KMS-11 (cell line): ENCODE data around the gene EMP1.

Source experiments
- H2AFZ ChIP-seq: fragments of 200-600 bp; sonication (generic); 2 replicates; pipeline ENCODE4 v1.6.1; 2016; ENCODE audit warnings: antibody characterized with exemption, mixed run types, low read depth
- H3K27ac ChIP-seq: fragments of 200-600 bp; sonication (generic); 2 replicates; pipeline ENCODE4 v1.6.1; 2016; ENCODE audit warnings: mild to moderate bottlenecking, mixed run types
- H3K27me3 ChIP-seq: fragments of 200-600 bp; sonication (generic); 2 replicates; pipeline ENCODE4 v1.6.1; 2017; ENCODE audit warnings: mild to moderate bottlenecking, low read depth, mixed run types, moderate library complexity; ENCODE audit not compliant: insufficient read depth
- H3K36me3 ChIP-seq: fragments of 200-600 bp; sonication (generic); 2 replicates; pipeline ENCODE4 v1.6.1; 2017; ENCODE audit warnings: mild to moderate bottlenecking, mixed run types; ENCODE audit not compliant: insufficient read depth
- H3K4me1 ChIP-seq: fragments of 200-600 bp; sonication (generic); 2 replicates; pipeline ENCODE4 v1.6.1; 2016; ENCODE audit warnings: mild to moderate bottlenecking, low read depth, mixed run types; ENCODE audit not compliant: poor library complexity, severe bottlenecking
- H3K4me2 ChIP-seq: fragments of 200-600 bp; sonication (generic); 2 replicates; pipeline ENCODE4 v1.7.0; 2016; ENCODE audit warnings: mild to moderate bottlenecking, mixed run types
- H3K4me3 ChIP-seq: fragments of 200-600 bp; sonication (generic); IDR thresholded peaks from 2 replicates; pipeline ENCODE4 v1.6.1; 2017; ENCODE audit warnings: low read depth, low read length, mixed read lengths; ENCODE audit not compliant: insufficient read depth
- H3K79me2 ChIP-seq: fragments of 200-600 bp; sonication (generic); 2 replicates; pipeline ENCODE4 v1.6.1; 2016; ENCODE audit warnings: low read depth, mixed run types; ENCODE audit not compliant: insufficient read depth
- H3K9ac ChIP-seq: fragments of 200-600 bp; sonication (generic); 2 replicates; pipeline ENCODE4 v1.6.1; 2016; ENCODE audit warnings: mild to moderate bottlenecking, mixed run types
- H4K20me1 ChIP-seq: fragments of 200-600 bp; sonication (generic); 2 replicates; pipeline ENCODE4 v1.6.1; 2016; ENCODE audit warnings: mild to moderate bottlenecking, mixed run types; ENCODE audit not compliant: insufficient read depth
- CTCF ChIP-seq: fragments of 200-600 bp; sonication (generic); conservative IDR thresholded peaks from 2 replicates; pipeline ENCODE4 v1.6.1; 2017; ENCODE audit warnings: low read depth, mild to moderate bottlenecking, antibody characterized with exemption, low read length, moderate library complexity, mixed read lengths

EMP1 gene

GRCh38 chr12:13182881-13183280 is 13.6 kb upstream of the EMP1 start:
- H3K79me2 ChIP-seq, result no peaks in the 10 kb centered on the region
- H3K27ac ChIP-seq, result no peak overlapping the region
- no peak for TF ChIP-seq CTCF
- H3K9ac ChIP-seq, result no peak overlapping the region
- no peaks in the 10 kb centered on the region for H3K27me3 ChIP-seq
- no peak overlapping the region for H2AFZ ChIP-seq
- H3K4me3 ChIP-seq, result no peak overlapping the region
- no peaks in the 10 kb centered on the region for H4K20me1 ChIP-seq
- no peaks in the 10 kb centered on the region for H3K36me3 ChIP-seq
- no peak overlapping the region for H3K4me2 ChIP-seq
- peaks cover 39% of the 10 kb centered on the region for H3K4me1 ChIP-seq

GRCh38 chr12:13183620-13184019 is 12.9 kb upstream of the EMP1 start:
- Histone ChIP-seq H3K4me1 (peaks cover 31% of the 10 kb centered on the region), H3K4me3 (no peak overlapping the region), H3K79me2 (no peaks in the 10 kb centered on the region), H3K27ac (no peak overlapping the region), H4K20me1 (no peaks in the 10 kb centered on the region), H3K27me3 (no peaks in the 10 kb centered on the region), H3K9ac (no peak overlapping the region), H3K36me3 (no peaks in the 10 kb centered on the region), H3K4me2 (no peak overlapping the region), H2AFZ (no peak overlapping the region)
- no peak for TF ChIP-seq CTCF

- no peak overlapping the region for H3K9ac ChIP-seq
- H3K27me3 ChIP-seq, result no peaks in the 10 kb centered on the region
- no peak for TF ChIP-seq CTCF
- H3K4me2 ChIP-seq, result no peak overlapping the region
- no peak overlapping the region for H2AFZ ChIP-seq
- H3K79me2 ChIP-seq, result no peaks in the 10 kb centered on the region
- H3K36me3 ChIP-seq, result no peaks in the 10 kb centered on the region
- no peak overlapping the region for H3K4me3 ChIP-seq
- H4K20me1 ChIP-seq, result no peaks in the 10 kb centered on the region
- H3K27ac ChIP-seq, result no peak overlapping the region
- peaks cover 9% of the 10 kb centered on the region for H3K4me1 ChIP-seq
Observed at GRCh38 chr12:13186302-13186701, 10.2 kb upstream of the EMP1 start.

GRCh38 chr12:13187399-13187798 is 9.1 kb upstream of the EMP1 start:
- Histone ChIP-seq H3K27me3 (no peaks in the 10 kb centered on the region), H3K27ac (no peak overlapping the region)

More at GRCh38 chr12:13187399-13187798, 9.1 kb upstream of the EMP1 start:
- Histone ChIP-seq H3K4me3 (no peak overlapping the region), H4K20me1 (no peaks in the 10 kb centered on the region), H3K4me2 (no peak overlapping the region), H3K79me2 (no peaks in the 10 kb centered on the region), H2AFZ (no peak overlapping the region), H3K36me3 (no peaks in the 10 kb centered on the region), H3K4me1 (no peaks in the 10 kb centered on the region), H3K9ac (no peak overlapping the region)
- TF ChIP-seq CTCF, result no peak
